Right ventricle myocardium inferior (tissue), 1 donor: Measurements from ENCODE around the gene MRPS25. TPM values are rescaled to one million over a fixed set of nuclear protein-coding genes. Genes with fewer than 3 reads are reported as not detected.

Experiments
- ATAC-seq: fragments of 200-7000 bp; cut with Tn5 transposase; one replicate; pipeline ENCODE4 v1.9.1; 2020; ENCODE audit warnings: mild to moderate bottlenecking, moderate library complexity
- DNase-seq: peaks from one replicate; pipeline ENCODE4 v3.0.0; 2021; ENCODE audit errors: missing footprints
- intact Hi-C: fragments of 100-400 bp; cut with DNase I; formaldehyde crosslinking; loops from one replicate; pipeline ENCODE4 v1.11.0; 2022
- long read RNA-seq: library from polyadenylated mRNA; unstranded; transcript quantifications from one replicate; pipeline ENCODE4 v2.0.0, GENCODE V29; 2021
- total RNA-seq: library from RNA; stranded (reverse); fragmentation: NEBNext Ultra II Directional; extraction: Animal tissue kit (Norgen Biotek cat#: 25700); gene quantifications from one replicate; pipeline ENCODE4 v1.2.1, GENCODE V29; 2021
- donor health status: DM: no; HTN: yes; CAD: no; lungs with severe emphysema.

MRPS25 gene
- total RNA-seq, result 140 TPM
- long read RNA-seq, full-length matches to known transcripts, result 92 of 106 reads
- long read RNA-seq, partial matches to known transcripts, result 0 of 106 reads
- long read RNA-seq, other reads (novel, unspliced or antisense), result 14 of 106 reads

GRCh38 chr3:15064835-15065549 is at the start of gene MRPS25:
Gene MRPS25, minus strand, starts transcription at chr3:15065315. Its CDS starts 121 bp downstream, at chr3:15065194.
- peak; percentile 98 for DNase-seq
- ATAC-seq, result peak; percentile 98
- intact Hi-C loops, result loop anchor here (1.0 kb wide), 2 partner anchors 118 to 414 kb away; partner anchors contain the start of genes CCDC174 and NR2C2

- no peak for DNase-seq
Measured at GRCh38 chr3:15113884-15114283, 48.8 kb upstream of the MRPS25 start.

GRCh38 chr3:15113471-15113870 is 48.4 kb upstream of the MRPS25 start:
- DNase-seq, result no peak
- intact Hi-C loops, result loop anchor here (10.0 kb wide), 1 partner anchor 61 kb away; no protein-coding TSS in a partner anchor
- ATAC-seq, result no peak

More at GRCh38 chr3:15113884-15114283, 48.8 kb upstream of the MRPS25 start:
- ATAC-seq, result no peak
- intact Hi-C loops, result loop anchor here (10.0 kb wide), 1 partner anchor 61 kb away; no protein-coding TSS in a partner anchor

DNA sequence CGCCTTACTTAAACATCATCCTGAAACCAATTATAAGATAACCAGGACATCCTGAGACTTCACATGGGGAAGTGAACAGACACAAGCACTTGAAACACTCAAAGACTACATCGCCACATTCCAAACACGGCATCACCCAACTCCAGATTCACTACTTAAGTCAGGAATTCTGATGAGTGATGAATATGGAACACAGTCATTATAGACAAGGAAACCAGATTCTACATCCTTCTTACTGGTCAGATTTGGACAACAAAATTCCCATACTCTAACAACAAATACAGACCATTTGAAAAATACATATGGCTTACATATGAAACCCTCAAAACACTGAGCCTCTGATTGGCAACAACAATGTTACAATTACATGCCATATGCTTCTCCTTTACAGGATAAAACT is 46.9 kb upstream of the MRPS25 start:
- intact Hi-C loops, result loop anchor here (10.0 kb wide), 1 partner anchor 63 kb away; no protein-coding TSS in a partner anchor
- DNase-seq (no peak), ATAC-seq (no peak)

DNA sequence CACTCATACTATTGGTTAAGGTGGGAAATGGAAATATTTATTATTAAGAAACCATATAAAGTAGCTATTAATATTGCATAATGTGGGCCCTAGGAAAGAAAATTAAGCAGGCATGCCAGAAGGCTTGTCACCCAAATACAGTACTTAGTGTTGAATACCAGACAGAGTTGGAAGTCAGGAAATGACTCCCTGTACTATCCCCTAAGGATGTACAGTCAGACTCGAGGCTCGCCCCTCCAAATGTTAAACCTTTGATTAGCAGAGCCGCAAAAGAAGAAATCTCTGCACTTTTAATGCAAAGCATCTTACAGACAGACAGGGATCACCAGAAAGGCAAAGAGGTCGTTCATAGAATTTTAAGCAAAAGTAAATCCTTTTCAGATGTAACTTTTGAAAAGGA is 45.1 kb upstream of the MRPS25 start:
- intact Hi-C loops, result loop anchor here (10.0 kb wide), 1 partner anchor 65 kb away; no protein-coding TSS in a partner anchor
- DNase-seq (no peak), ATAC-seq (no peak)

DNA sequence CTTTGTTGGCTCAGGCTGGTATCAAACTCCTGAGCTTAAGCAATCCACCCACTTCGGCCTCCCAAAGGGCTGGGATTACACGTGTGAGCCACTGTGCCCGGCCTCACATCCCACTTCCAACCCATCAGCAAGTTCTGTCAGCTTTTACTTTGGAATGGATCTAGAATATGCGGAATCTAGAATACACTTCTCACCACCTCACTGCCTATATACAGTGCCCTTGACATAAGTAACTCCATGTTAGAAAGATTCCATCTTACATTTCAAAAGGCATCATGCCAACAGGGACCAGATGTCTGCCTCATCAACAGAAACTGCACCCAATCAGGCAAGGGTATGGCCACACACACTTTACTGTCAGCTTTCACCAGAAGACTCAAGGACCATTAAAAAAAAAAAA is 43.8 kb upstream of the MRPS25 start:
- intact Hi-C loops, result loop anchor here (10.0 kb wide), 1 partner anchor 296 kb away; no protein-coding TSS in a partner anchor

DNA sequence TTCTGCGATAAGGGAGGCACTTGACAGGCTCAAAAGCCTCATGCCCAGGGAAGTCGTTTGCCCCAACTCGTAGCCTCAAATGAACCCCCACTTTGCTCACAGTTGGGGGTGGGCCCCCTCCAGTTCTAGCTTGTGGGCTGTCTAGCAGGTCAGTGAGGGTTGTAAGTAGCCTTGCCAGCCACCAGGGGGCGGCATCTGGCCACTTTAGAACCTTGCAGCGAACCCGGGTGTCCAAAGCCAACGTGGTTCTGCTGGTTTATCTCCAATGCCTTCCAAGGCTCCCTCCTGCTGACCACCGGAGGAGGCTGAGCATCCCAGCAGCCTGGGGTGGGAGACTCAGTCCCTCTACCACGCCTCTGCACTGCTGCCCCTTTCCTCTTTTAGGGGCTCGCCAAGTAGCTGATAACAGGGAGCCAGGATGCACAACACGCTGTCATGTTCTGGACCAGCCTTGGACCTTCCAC is 43.0 kb upstream of the MRPS25 start:
- intact Hi-C loops, result loop anchor here (10.0 kb wide), 1 partner anchor 297 kb away; no protein-coding TSS in a partner anchor
- DNase-seq, result peak; percentile 86
- ATAC-seq, result peak; percentile 78

More for the DNA sequence above, 43.8 kb upstream of the MRPS25 start:
- DNase-seq, result no peak
- no peak for ATAC-seq

DNA sequence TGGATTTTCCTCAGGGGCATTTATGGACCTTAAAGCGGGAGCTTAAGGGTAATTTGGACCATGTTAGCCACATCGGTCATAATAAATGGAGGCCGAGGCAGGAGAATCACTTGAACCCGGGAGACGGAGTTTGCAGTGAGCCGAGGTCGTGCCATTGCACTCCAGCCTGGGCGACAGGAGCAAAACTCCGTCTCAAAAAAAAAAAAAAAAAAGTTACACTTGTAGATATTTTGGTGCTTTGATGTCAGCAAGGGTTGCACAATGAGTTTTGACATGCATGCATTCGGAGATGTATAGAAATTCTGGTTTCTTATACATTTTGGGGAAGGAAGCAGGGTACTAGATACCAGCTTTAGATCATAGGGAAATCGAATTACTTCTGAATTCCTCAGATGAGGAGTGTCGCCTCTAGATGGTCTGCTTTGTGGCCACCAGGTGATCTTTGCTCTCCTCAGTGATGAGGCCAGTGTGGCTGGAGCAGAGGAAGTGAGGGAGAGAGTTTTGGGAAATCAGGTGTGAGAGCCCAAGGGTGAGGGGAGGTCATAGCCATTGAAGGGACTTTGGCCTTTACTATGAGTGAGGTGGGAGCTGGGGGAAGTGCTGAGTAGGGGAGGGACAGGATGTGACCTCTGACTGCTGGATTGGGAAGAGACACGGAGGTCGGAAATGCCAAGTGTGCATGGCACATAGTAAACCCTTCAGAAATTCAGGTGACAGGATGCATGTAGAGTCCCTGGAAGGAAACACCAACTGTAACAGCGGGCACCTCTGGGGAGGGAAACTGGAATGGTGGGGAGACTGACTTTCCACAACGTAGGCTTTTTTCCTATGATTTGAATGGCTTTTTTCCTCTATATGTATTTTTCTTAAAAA is 42.2 kb upstream of the MRPS25 start:
- ATAC-seq, result no peak
- intact Hi-C loops, result loop anchor here (10.0 kb wide), 1 partner anchor 297 kb away; no protein-coding TSS in a partner anchor
- DNase-seq, result no peak

- peak; percentile 53 for ATAC-seq
- no peak for DNase-seq
- intact Hi-C loops, result loop anchor here (1.0 to 10.0 kb wide), 3 partner anchors 104 to 302 kb away; partner anchors contain the start of gene CAPN7
Measured at GRCh38 chr3:15102836-15103235, 37.7 kb upstream of the MRPS25 start.

DNA sequence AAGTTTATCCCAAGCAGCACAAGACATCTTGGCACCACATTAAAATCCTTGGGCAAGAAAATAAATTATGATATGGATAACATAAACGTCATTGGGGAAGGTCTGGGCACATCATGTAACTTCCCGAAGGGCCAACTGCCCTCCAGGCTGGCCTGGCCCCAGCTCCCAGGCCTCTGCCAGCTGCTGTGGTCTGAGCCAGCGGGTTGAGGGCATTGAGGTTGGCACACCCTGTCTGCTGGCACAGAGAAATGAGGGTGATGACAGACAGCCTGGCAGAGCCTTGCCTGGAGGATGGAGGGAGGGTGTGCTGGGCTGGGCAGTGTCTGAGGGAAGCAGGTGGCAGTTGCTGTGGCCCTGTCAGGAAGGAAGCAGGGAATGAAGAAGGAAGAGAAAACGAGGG is 37.1 kb upstream of the MRPS25 start:
- intact Hi-C loops, result loop anchor here (1.0 to 10.0 kb wide), 3 partner anchors 105 to 303 kb away; partner anchors contain the start of gene CAPN7
- peak; percentile 84 for DNase-seq
- ATAC-seq, result peak; percentile 83

DNA sequence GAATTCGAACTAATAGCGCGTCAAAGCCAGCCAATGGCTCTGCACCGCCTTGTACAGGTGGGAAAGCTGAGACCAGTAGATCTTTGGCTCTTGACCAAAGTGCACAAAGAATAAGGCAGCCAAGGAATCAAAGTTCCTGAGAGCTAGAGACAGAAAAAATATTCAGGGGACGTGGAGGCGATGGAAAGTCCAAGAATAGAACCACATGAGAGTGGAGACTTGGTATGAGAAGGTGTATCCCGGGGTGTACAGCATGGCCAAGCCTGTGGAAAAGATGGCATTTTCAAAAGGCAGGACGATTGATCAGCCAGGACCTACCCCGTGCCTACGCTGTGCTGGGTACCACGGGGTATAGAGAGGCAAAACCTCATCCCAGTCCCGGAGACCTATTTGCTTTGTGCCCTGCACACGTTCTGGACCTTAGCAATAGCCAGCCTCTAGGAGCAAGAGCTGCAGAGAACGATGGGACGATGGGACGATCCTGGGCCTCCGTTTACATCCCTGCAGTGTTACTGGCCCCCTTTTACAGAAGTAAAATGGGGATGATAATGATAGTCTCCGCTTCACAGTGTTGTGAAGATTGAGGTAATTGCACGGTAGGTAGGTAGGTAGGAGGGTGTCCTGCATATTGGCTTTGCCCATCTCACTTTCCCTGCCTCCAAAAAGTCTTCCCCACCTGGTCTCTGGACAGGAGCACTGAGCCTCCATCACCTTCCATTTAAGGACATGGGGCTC is 34.4 kb upstream of the MRPS25 start:
- ATAC-seq (peak; percentile 18), DNase-seq (no peak)
- intact Hi-C loops, result loop anchor here (5.0 to 10.0 kb wide), 3 partner anchors 108 to 445 kb away; partner anchors contain the start of genes CAPN7 and CCDC174

DNA sequence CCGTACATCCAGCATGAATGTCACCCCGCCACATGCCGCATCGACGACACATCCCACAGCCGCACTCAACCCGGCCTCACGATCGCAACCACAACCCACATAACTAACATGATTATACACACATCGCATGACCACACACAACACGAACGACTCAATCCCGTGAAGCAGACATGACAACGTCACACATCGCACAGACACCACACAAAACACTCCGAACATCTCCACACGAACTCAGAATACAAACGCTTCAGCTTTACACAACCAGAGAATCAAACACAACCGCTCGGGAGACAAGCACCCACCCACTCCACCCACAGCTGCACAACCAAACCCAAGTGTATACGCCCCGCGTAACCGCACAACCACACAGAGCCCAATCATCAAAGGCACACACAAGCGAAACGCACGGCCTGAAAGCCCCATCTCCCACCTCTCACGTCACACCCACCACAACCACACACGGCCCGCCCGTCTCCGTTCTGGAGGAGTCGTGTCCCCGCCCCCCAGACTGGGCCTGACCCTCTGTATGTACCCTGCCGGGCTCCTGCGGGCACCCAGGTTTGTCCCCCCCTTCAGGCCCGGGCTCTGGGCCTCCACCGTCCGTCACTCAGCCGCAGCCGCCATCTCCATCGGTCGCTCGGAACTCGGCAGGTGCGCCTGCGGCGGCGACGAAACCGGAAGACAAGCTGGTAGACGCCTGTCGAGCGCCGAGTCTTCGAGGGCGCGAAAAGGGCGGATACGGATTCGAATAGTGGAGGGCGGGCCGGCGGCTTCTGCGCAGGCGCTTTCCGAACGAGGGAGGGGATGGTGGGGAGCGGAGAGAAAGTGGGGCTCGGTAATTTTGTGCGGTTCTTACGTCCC is 33.6 kb upstream of the MRPS25 start, which contains the start of gene RBSN:
Gene RBSN (minus strand): TSS at position 646 of the 861 bp plus-strand sequence. CDS start 3,028 bp downstream, outside the sequence.
- DNase-seq (peak; percentile 98), ATAC-seq (peak; percentile 78)
- intact Hi-C loops, result loop anchor here (10.0 kb wide), 1 partner anchor 444 kb away; the partner anchor contains the start of gene CCDC174

- ATAC-seq (no peak), DNase-seq (no peak)
- intact Hi-C loops, result loop anchor here (10.0 kb wide), 1 partner anchor 443 kb away; the partner anchor contains the start of gene CCDC174
Measured at GRCh38 chr3:15097891-15098290, 32.8 kb upstream of the MRPS25 start.

GRCh38 chr3:15096046-15096445 is 30.9 kb upstream of the MRPS25 start:
- ATAC-seq (no peak), DNase-seq (no peak)
- intact Hi-C loops, result loop anchor here (10.0 kb wide), 1 partner anchor 441 kb away; the partner anchor contains the start of gene CCDC174

- ATAC-seq, result no peak
- intact Hi-C loops, result loop anchor here (10.0 kb wide), 1 partner anchor 440 kb away; the partner anchor contains the start of gene CCDC174
- no peak for DNase-seq
Measured at GRCh38 chr3:15094187-15094875, 29.2 kb upstream of the MRPS25 start.

GRCh38 chr3:15092686-15093085 is 27.6 kb upstream of the MRPS25 start:
- DNase-seq, result no peak
- intact Hi-C loops, result loop anchor here (10.0 kb wide), 1 partner anchor 438 kb away; the partner anchor contains the start of gene CCDC174
- ATAC-seq, result no peak
